B cell (primary cell): ENCODE measurements around the gene ENAM. TPM values are rescaled to one million over a fixed set of nuclear protein-coding genes. Genes with fewer than 3 reads are reported as not detected.
"Not testable (repeated sequence)": the region's sequence is repeated elsewhere in the genome, so short reads cannot be mapped to it uniquely, and the experiment has no call there.

ENCODE experiments used
- ATAC-seq: fragments of 200-7000 bp; cut with Tn5 transposase; one replicate; pipeline ENCODE4 v1.10.0; 2021; ENCODE audit warnings: low read depth, mild to moderate bottlenecking, moderate number of reproducible peaks, moderate library complexity
- CTCF ChIA-PET: fragments of 350-600 bp; sonication (Branson Sonifier 250); formaldehyde crosslinking; loops from one replicate; lab custom pipeline; 2021; ENCODE audit warnings: antibody characterized with exemption, inconsistent platforms; lab: Charles Lee
- POLR2A ChIA-PET: fragments of 350-600 bp; sonication (Branson Sonifier 250); formaldehyde crosslinking; loops from one replicate; lab custom pipeline; 2021; ENCODE audit warnings: antibody characterized with exemption; lab: Charles Lee
- DNase-seq: peaks from one replicate; pipeline ENCODE4 v3.0.0; 2013
- H2AFZ ChIP-seq: 2 replicates; pipeline ENCODE4 v1.6.1; 2012; ENCODE audit warnings: mild to moderate bottlenecking, low read depth, low read length; ENCODE audit not compliant: insufficient read depth, poor library complexity, severe bottlenecking
- H3K27ac ChIP-seq, 2 donors: 1 replicate in 1 of 2; 2 replicates in 1 of 2; pipeline ENCODE4 v1.5.1; 2012 to 2013; ENCODE audit warnings: low read length in 2 of 2, mild to moderate bottlenecking in 2 of 2, moderate library complexity in 1 of 2
- H3K27me3 ChIP-seq, 4 experiments: fragments of 200-600 bp in 1 of 4; sonication (generic) in 1 of 4; replicated peaks in 1 of 4; 1 replicate in 2 of 4; 2 replicates in 2 of 4; pipeline versions ENCODE4 v1.6.1 to v1.7.0; 2013 to 2016; ENCODE audit warnings: low read length in 3 of 4, mild to moderate bottlenecking in 2 of 4, mixed read lengths in 1 of 4, moderate library complexity in 1 of 4; ENCODE audit not compliant: insufficient read depth in 4 of 4, control insufficient read depth in 3 of 4; ENCODE audit errors: control extremely low read depth in 1 of 4
- H3K36me3 ChIP-seq, 2 experiments: replicated peaks in 1 of 2; 1 replicate in 1 of 2; 2 replicates in 1 of 2; pipeline versions ENCODE4 v1.6.1 to v1.7.1; 2013; ENCODE audit warnings: low read length in 1 of 2; ENCODE audit not compliant: insufficient read depth in 2 of 2, control insufficient read depth in 1 of 2; ENCODE audit errors: control extremely low read depth in 1 of 2, extremely low read depth in 1 of 2
- H3K4me1 ChIP-seq, 2 donors: fragments of 200-600 bp in 1 of 2; sonication (generic) in 1 of 2; 1 replicate in 1 of 2; 2 replicates in 1 of 2; pipeline versions ENCODE4 v1.5.1 to v1.6.1; 2013 to 2017; ENCODE audit warnings: low read length in 2 of 2; ENCODE audit not compliant: control insufficient read depth in 2 of 2, insufficient read depth in 2 of 2
- H3K4me2 ChIP-seq: replicated peaks from 2 replicates; pipeline ENCODE3; 2012; ENCODE audit warnings: mild to moderate bottlenecking, low read depth, low read length; ENCODE audit not compliant: poor library complexity, severe bottlenecking
- H3K4me3 ChIP-seq, 5 experiments: fragments of 200-600 bp in 1 of 5; sonication (generic) in 1 of 5; 1 replicate in 3 of 5; 2 replicates in 2 of 5; pipeline versions ENCODE4 v1.5.1 to v1.7.0; 2011 to 2016; ENCODE audit warnings: low read length in 4 of 5, mild to moderate bottlenecking in 4 of 5, low read depth in 2 of 5, control low read depth in 1 of 5, moderate library complexity in 1 of 5; ENCODE audit not compliant: insufficient read depth in 1 of 5; ENCODE audit errors: control extremely low read depth in 1 of 5, extremely low read depth in 1 of 5
- H3K79me2 ChIP-seq: fragments of 200-600 bp; sonication (generic); one replicate; pipeline ENCODE4 v1.6.0; 2016; ENCODE audit warnings: low read length; ENCODE audit not compliant: control insufficient read depth, insufficient read depth
- H3K9ac ChIP-seq: fragments of 200-600 bp; sonication (generic); 2 replicates; pipeline ENCODE4 v1.6.1; 2017; ENCODE audit warnings: mild to moderate bottlenecking, low read length, moderate library complexity
- H3K9me3 ChIP-seq, 3 donors: one replicate each; pipeline versions ENCODE4 v1.6.1 to v1.7.1; 2013; ENCODE audit warnings: low read length in 2 of 3; ENCODE audit not compliant: control insufficient read depth in 2 of 3, insufficient read depth in 1 of 3; ENCODE audit errors: control extremely low read depth in 1 of 3
- H4K20me1 ChIP-seq: 2 replicates; pipeline ENCODE4 v1.6.0; 2012; ENCODE audit warnings: mild to moderate bottlenecking, low read length; ENCODE audit not compliant: insufficient read depth, control insufficient read depth, poor library complexity, severe bottlenecking
- H3K27ac Mint-ChIP-seq: one replicate; pipeline ENCODE4 v1.8.0; 2021; ENCODE audit warnings: mixed read lengths
- H3K27me3 Mint-ChIP-seq: one replicate; pipeline ENCODE4 v1.8.0; 2021; ENCODE audit warnings: mixed read lengths
- H3K4me1 Mint-ChIP-seq: one replicate; pipeline ENCODE4 v1.8.0; 2021; ENCODE audit warnings: mixed read lengths
- H3K4me3 Mint-ChIP-seq: one replicate; pipeline ENCODE4 v1.8.0; 2021; ENCODE audit warnings: mixed read lengths
- H3K9me3 Mint-ChIP-seq: one replicate; pipeline ENCODE4 v1.8.0; 2022; ENCODE audit warnings: mixed read lengths; ENCODE audit not compliant: insufficient read depth
- EZH2 ChIP-seq: IDR thresholded peaks from 2 replicates; pipeline ENCODE4 v1.6.1; 2012; ENCODE audit warnings: borderline replicate concordance, low read depth, mild to moderate bottlenecking, moderate library complexity, low read length; ENCODE audit not compliant: insufficient read depth, poor library complexity, severe bottlenecking
- WGBS: methylation state at CpG from one replicate; pipeline ENCODE4 v1.1.5; 2013; ENCODE audit warnings: missing lambda C conversion rate; ENCODE audit not compliant: insufficient coverage; 5-methylcytosine and 5-hydroxymethylcytosine counted together
- intact Hi-C: fragments of 100-400 bp; cut with micrococcal nuclease; formaldehyde crosslinking; loops from one replicate; pipeline ENCODE4 v1.10.0; 2022
- polyA plus RNA-seq: library from polyadenylated mRNA; depleted of rRNA; stranded (reverse); fragments of >200 nt; gene quantifications from 2 replicates; pipeline ENCODE4 v1.2.3, GENCODE V29; 2012
- total RNA-seq, 2 donors: library from RNA; stranded (reverse); fragments of 120-200 nt in 1 of 2; gene quantifications; 1 replicate in 1 of 2; 2 replicates in 1 of 2; pipeline versions ENCODE4 v1.2.3 to v1.2.4, GENCODE V29; 2013 to 2022
- TF ChIP-seq, protein P1 (sequence below): fragments of 200-600 bp; IDR thresholded peaks from one replicate; pipeline ENCODE4 v1.8.0; 2022; ENCODE audit warnings: antibody characterized with exemption, mild to moderate bottlenecking

The ENAM gene
- total and polyA plus RNA-seq, 2 donors (not counting 1 experiment from before 2014, with no cell fraction given) = not detected

DNA sequence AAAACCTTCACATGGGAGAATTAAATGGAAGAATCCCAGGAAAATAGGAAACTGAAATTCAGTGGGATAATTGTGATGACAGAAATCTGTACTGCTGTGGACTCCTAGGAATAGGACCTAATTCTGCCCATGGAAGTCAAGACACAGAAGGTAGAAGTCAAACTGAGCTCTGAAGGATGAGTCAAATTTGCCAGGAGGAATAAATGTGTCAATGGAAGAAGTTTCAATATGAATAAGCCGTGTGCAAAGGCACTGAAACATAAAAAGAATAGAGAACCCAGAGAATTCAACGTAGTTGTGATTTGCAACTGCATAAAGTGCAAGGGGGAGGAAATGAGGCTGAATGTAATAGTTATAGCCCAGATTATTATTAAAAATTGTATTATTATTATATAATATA, 11.6 kb downstream of the ENAM start:
- no CpG with 5 or more reads among the region's 2 CpGs for WGBS
- H3K4me3 ChIP-seq = no peak overlapping the region
- Mint-ChIP-seq H3K4me3 (no peak overlapping the region), H3K27ac (no peak overlapping the region), H3K27me3 (no peaks in the 10 kb centered on the region), H3K9me3 (no peaks in the 10 kb centered on the region), H3K4me1 (no peaks in the 10 kb centered on the region)
- DNase-seq = no peak
- ChIA-PET CTCF (no interaction called here), POLR2A (no interaction called here)
- H4K20me1 ChIP-seq = no peaks in the 10 kb centered on the region
- H3K27ac ChIP-seq = no peak overlapping the region
- H2AFZ ChIP-seq = no peak overlapping the region
- H3K79me2 ChIP-seq = no peaks in the 10 kb centered on the region
- H3K9ac ChIP-seq = no peak overlapping the region
- no peaks in the 10 kb centered on the region for H3K4me1 ChIP-seq
- no peak overlapping the region for H3K4me2 ChIP-seq
- no peaks in the 10 kb centered on the region for H3K36me3 ChIP-seq
- H3K9me3 ChIP-seq = no peaks in the 10 kb centered on the region
- no peaks in the 10 kb centered on the region for H3K27me3 ChIP-seq
- TF ChIP-seq, protein P1, sequence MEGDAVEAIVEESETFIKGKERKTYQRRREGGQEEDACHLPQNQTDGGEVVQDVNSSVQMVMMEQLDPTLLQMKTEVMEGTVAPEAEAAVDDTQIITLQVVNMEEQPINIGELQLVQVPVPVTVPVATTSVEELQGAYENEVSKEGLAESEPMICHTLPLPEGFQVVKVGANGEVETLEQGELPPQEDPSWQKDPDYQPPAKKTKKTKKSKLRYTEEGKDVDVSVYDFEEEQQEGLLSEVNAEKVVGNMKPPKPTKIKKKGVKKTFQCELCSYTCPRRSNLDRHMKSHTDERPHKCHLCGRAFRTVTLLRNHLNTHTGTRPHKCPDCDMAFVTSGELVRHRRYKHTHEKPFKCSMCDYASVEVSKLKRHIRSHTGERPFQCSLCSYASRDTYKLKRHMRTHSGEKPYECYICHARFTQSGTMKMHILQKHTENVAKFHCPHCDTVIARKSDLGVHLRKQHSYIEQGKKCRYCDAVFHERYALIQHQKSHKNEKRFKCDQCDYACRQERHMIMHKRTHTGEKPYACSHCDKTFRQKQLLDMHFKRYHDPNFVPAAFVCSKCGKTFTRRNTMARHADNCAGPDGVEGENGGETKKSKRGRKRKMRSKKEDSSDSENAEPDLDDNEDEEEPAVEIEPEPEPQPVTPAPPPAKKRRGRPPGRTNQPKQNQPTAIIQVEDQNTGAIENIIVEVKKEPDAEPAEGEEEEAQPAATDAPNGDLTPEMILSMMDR = no peak
- no peak for TF ChIP-seq EZH2
- no peak for ATAC-seq
- intact Hi-C loops = no loop called here

DNA sequence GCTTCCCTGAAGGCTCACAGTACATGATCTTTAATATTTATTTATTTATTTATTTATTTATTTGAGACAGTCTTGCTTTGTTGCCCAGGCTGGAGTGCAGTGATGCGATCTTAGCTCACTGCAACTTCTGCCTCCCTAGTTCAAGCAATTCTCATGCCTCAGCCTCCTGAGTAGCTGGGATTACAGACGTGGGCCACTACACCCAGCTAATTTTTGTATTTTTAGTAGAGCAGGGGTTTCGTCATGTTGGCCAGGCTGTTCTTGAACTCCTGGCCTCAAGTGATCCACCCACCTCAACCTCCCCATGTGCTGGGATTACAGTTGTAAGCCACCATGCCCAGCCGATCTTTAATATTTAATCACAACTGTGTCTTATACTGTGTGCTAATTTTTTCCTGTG, 22.2 kb downstream of the ENAM start:
- H3K4me1 Mint-ChIP-seq, H3K4me3 ChIP-seq, H3K9me3 ChIP-seq, POLR2A ChIA-PET, H4K20me1 ChIP-seq, H3K27me3 Mint-ChIP-seq, H2AFZ ChIP-seq, H3K4me2 ChIP-seq, H3K27me3 ChIP-seq, ATAC-seq, H3K9me3 Mint-ChIP-seq, H3K9ac ChIP-seq, H3K79me2 ChIP-seq, H3K4me3 Mint-ChIP-seq, DNase-seq, H3K27ac ChIP-seq, intact Hi-C loops: not testable (repeated sequence)
- peak overlapping the region; percentile 59 for H3K27ac Mint-ChIP-seq
- H3K4me1 ChIP-seq = peaks cover 6 to 12% of the 10 kb centered on the region in 2 donors
- H3K36me3 ChIP-seq = peaks cover 6 to 16% of the 10 kb centered on the region in 2 experiments
- CTCF ChIA-PET = interaction anchor here (0.6 to 1.4 kb wide), 4 partner anchors 15 to 1652 kb away, joined by 3 to 4 read pairs (median 3); partner anchors contain the start of gene JCHAIN
- 100% methylated on average over 1 of the region's 4 CpGs for WGBS
